DOHH2 (cell line): ENCODE results near the gene EEF2.
A peak's percentile ranks its signal among the peaks of the same experiment; 100 is the strongest.
"Not testable (repeated sequence)": the region's sequence is repeated elsewhere in the genome, so short reads cannot be mapped to it uniquely, and the experiment has no call there.

Experiments used
- H3F3A ChIP-seq: fragments of 200-600 bp; sonication (generic), shearing (Covaris generic); 2 replicates; pipeline ENCODE4 v1.6.0; 2016; ENCODE audit warnings: antibody characterized with exemption, mild to moderate bottlenecking; ENCODE audit not compliant: control insufficient read depth, insufficient read depth
- H3K27ac ChIP-seq: fragments of 200-600 bp; sonication (generic); 2 replicates; pipeline ENCODE4 v1.5.1; 2014; ENCODE audit warnings: low read depth, mild to moderate bottlenecking, low read length, moderate library complexity
- H3K27me3 ChIP-seq: fragments of 200-600 bp; sonication (generic); 2 replicates; pipeline ENCODE4 v1.6.1; 2014; ENCODE audit warnings: mild to moderate bottlenecking, low read length, mixed read lengths; ENCODE audit not compliant: control insufficient read depth
- H3K36me3 ChIP-seq: fragments of 200-600 bp; sonication (generic); 2 replicates; pipeline ENCODE4 v1.6.1; 2014; ENCODE audit warnings: mild to moderate bottlenecking, low read length, moderate library complexity, mixed read lengths; ENCODE audit not compliant: control insufficient read depth
- H3K4me1 ChIP-seq: fragments of 200-600 bp; sonication (generic); 2 replicates; pipeline ENCODE4 v1.6.1; 2014; ENCODE audit warnings: mild to moderate bottlenecking, low read length, mixed read lengths; ENCODE audit not compliant: control insufficient read depth
- H3K4me2 ChIP-seq: fragments of 200-600 bp; sonication (generic); 2 replicates; pipeline ENCODE4 v1.6.0; 2014; ENCODE audit warnings: mild to moderate bottlenecking, low read length, moderate library complexity
- H3K4me3 ChIP-seq: fragments of 200-600 bp; sonication (generic); 2 replicates; pipeline ENCODE4 v1.5.1; 2014; ENCODE audit warnings: mild to moderate bottlenecking, low read length, mixed read lengths
- H3K79me2 ChIP-seq: fragments of 200-600 bp; sonication (generic); 2 replicates; pipeline ENCODE4 v1.6.1; 2014; ENCODE audit warnings: mild to moderate bottlenecking, low read length, mixed read lengths; ENCODE audit not compliant: control insufficient read depth
- H3K9me2 ChIP-seq: fragments of 200-600 bp; sonication (generic); replicated peaks from 2 replicates; pipeline ENCODE4 v1.6.1; 2014; ENCODE audit warnings: mild to moderate bottlenecking, low read length, mixed read lengths; ENCODE audit not compliant: control insufficient read depth
- H3K9me3 ChIP-seq: fragments of 200-600 bp; sonication (generic); 2 replicates; pipeline ENCODE4 v1.6.1; 2014; ENCODE audit warnings: antibody characterized with exemption, low read length, mixed read lengths; ENCODE audit not compliant: control insufficient read depth, insufficient read depth
- H4K20me1 ChIP-seq: fragments of 200-600 bp; sonication (generic); 2 replicates; pipeline ENCODE4 v1.6.0; 2014; ENCODE audit warnings: low read depth, mild to moderate bottlenecking, antibody characterized with exemption, low read length, moderate library complexity; ENCODE audit not compliant: control insufficient read depth, insufficient read depth
- EZH2phosphoT487 ChIP-seq: fragments of 200-600 bp; sonication (generic); IDR thresholded peaks from 2 replicates; pipeline ENCODE4 v1.6.1; 2017; ENCODE audit warnings: borderline replicate concordance, mild to moderate bottlenecking, antibody characterized with exemption, low read length, moderate library complexity, mixed read lengths
- TF ChIP-seq, protein P1 (sequence below): fragments of 200-600 bp; sonication (generic); IDR thresholded peaks from one replicate; pipeline ENCODE4 v1.5.1; 2014; ENCODE audit warnings: antibody characterized with exemption, mild to moderate bottlenecking, low read depth, low read length; ENCODE audit not compliant: poor library complexity, severe bottlenecking

Gene EEF2

DNA sequence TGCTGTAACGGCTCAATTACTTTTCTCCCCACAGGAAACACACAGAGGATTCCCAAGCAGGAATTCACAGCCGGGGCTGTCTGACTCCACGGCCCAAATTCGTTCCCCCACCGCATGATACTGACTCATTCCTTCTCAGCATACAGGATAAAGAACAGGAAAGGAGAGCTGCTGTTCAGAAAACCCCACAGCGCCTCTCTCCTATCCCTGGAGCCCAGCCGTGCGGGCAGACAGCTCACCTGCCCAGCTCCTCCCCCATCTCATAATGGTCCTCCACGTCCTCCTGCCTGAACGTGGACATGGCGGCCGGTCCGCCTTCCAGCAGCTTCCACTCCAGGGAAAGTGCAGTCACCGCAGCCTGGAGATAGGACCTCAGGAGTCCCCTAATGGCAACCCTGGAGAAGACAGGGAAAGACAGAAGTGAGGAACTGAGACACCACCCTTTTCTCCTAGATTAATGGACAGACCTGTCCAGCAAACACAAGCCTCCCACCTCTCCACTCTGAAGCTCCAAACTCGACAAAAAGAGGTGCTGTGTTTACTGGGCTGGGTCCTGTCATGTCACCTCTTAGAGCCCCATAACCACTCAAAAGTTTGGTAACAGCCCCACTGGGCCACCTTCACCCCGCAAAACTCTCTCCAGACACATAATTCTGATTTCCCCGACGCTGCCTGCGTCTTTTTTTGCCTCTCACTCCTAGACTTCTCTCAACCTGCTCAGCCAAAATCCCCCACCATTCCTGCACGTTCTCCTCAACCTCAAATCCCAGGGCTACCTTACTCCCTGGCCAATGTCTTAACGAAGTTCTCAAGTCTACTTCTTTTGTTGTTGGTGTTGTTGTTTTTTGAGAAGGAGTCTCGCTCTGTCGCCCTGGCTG, 15.6 kb downstream of the EEF2 start:
- H3K36me3 ChIP-seq, result peaks cover 41% of the 10 kb centered on the region
- H3K79me2 ChIP-seq, result peaks cover 30% of the 10 kb centered on the region
- TF ChIP-seq, protein P1, sequence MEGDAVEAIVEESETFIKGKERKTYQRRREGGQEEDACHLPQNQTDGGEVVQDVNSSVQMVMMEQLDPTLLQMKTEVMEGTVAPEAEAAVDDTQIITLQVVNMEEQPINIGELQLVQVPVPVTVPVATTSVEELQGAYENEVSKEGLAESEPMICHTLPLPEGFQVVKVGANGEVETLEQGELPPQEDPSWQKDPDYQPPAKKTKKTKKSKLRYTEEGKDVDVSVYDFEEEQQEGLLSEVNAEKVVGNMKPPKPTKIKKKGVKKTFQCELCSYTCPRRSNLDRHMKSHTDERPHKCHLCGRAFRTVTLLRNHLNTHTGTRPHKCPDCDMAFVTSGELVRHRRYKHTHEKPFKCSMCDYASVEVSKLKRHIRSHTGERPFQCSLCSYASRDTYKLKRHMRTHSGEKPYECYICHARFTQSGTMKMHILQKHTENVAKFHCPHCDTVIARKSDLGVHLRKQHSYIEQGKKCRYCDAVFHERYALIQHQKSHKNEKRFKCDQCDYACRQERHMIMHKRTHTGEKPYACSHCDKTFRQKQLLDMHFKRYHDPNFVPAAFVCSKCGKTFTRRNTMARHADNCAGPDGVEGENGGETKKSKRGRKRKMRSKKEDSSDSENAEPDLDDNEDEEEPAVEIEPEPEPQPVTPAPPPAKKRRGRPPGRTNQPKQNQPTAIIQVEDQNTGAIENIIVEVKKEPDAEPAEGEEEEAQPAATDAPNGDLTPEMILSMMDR, result no peak
- no peak for TF ChIP-seq EZH2phosphoT487
- H3K4me1 ChIP-seq, result peaks cover 26% of the 10 kb centered on the region
- peaks cover 10% of the 10 kb centered on the region; the same call in 1 of the 2 replicates for H4K20me1 ChIP-seq
- H3K27ac ChIP-seq, result no peak overlapping the region
- no peaks in the 10 kb centered on the region for H3K9me2 ChIP-seq
- H3K27me3 ChIP-seq, result no peaks in the 10 kb centered on the region
- no peaks in the 10 kb centered on the region for H3K9me3 ChIP-seq
- H3K4me3 ChIP-seq, result peak overlapping the region; percentile 87
- H3F3A ChIP-seq, result peaks cover 15% of the 10 kb centered on the region
- peak overlapping the region; percentile 83 for H3K4me2 ChIP-seq

DNA sequence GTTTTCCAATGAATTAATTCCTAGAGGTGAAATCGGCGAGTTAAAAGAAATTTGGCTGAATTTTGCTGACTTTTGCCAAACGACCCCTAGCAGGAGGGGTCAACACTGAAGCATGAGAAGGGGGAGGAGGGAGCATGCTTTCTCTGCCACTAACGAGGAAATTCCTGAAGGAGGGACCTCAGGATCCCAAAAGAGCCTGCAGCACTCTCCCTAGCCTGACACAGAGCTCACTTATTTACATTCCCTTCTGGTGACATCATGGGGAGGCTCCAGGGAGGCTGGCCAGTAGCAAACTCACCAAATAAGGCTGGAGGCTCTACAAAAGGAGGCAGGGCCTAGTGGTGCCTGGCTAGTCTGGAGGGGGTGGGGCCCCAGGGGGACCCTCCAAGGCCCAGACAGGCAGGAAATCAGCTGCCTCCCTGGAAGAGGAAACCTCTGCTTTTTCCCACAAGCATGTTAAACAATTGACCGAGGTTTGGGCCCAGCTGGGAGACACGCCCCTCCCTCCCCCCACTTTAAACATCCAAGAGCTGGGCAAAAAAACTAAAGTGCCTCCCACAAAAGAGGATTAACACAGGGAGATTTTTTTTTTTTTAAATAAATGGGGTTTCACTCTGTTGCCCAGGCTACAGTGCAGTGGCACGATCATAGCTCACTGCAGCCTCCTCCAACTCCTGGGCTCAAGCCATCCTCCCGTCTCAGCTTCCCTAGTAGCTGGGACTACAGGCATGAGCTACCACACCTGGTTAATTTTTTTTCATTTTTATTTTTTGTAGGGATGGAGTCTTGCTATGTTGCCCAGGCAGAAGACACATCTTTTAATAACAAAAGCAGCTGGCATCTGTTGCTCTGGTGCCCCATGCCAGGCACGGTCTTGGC, 16.5 kb downstream of the EEF2 start:
- TF ChIP-seq, protein P1, result no peak
- no peak for TF ChIP-seq EZH2phosphoT487
- Histone ChIP-seq H3K9me2 (no peaks in the 10 kb centered on the region), H4K20me1 (peaks cover 10% of the 10 kb centered on the region; the same call in 1 of the 2 replicates), H3K4me3 (no peak overlapping the region), H3K36me3 (peaks cover 42% of the 10 kb centered on the region), H3K27ac (no peak overlapping the region), H3K9me3 (no peaks in the 10 kb centered on the region), H3F3A (peaks cover 15% of the 10 kb centered on the region), H3K4me1 (peaks cover 26% of the 10 kb centered on the region), H3K4me2 (peak overlapping the region; percentile 83; the same call in 1 of the 2 replicates), H3K79me2 (peaks cover 30% of the 10 kb centered on the region), H3K27me3 (no peaks in the 10 kb centered on the region)

DNA sequence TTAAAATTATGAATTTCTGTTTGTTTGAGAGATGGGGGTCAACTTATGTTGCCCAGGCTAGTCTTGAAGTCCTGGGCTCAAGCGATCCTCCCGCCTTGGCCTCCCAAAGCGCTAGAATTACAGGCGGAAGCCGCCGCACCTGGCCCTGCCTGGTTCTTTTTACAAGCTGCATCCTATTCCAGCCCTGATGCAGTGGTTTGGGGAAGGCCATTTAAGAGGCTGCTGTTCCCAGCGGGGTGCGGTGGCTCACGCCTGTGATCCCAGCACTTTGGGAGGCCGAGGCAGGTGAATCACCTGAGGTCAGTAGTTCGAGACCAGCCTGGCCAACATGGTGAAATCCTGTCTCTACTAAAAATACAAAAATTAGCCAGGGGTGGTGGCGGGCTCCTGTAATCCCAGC, 17.3 kb downstream of the EEF2 start:
- peaks cover 10% of the 10 kb centered on the region; the same call in 1 of the 2 replicates for H4K20me1 ChIP-seq
- not testable (repeated sequence) for H3K4me2 ChIP-seq, H3K4me3 ChIP-seq, H3K27ac ChIP-seq, H3K9me2 ChIP-seq, H3K9me3 ChIP-seq, H3K27me3 ChIP-seq
- H3K36me3 ChIP-seq, result peaks cover 49% of the 10 kb centered on the region
- peaks cover 30% of the 10 kb centered on the region for H3K79me2 ChIP-seq
- H3K4me1 ChIP-seq, result peaks cover 26% of the 10 kb centered on the region
- peaks cover 15% of the 10 kb centered on the region for H3F3A ChIP-seq
